ENCODE data around the gene RCC2.

GRCh38 chr1:17480846-17481245 is 41.4 kb upstream of the RCC2 start:
- TF ChIP-seq RAD21 (IDR thresholded peaks at IDR 0.05; ENCODE audit: low read depth) (no peak), YY1 (IDR thresholded peaks at IDR 0.05; ENCODE audit: low read depth) (no peak), MAX (IDR thresholded peaks at IDR 0.05) (no peak), TAF1 (IDR thresholded peaks at IDR 0.05; ENCODE audit: low read depth) (no peak), ZBTB7A (IDR thresholded peaks at IDR 0.05; ENCODE audit: low read depth) (no peak)

Data from Ishikawa (cell line).